T-helper 2 cell treated with Interferon-gamma antibody and Interleukin-4, amounts not matched to agents 100 ng/mL and 5 ng/mL, for 36 hours (primary cell): ENCODE results near the gene TREML1. TPM values are rescaled to one million over a fixed set of nuclear protein-coding genes. Genes with fewer than 3 reads are reported as not detected.
"Not testable (repeated sequence)": the region's sequence is repeated elsewhere in the genome, so short reads cannot be mapped to it uniquely, and the experiment has no call there.

Experiments used
- intact Hi-C: fragments of 100-400 bp; cut with micrococcal nuclease; formaldehyde crosslinking; loops from one replicate; pipeline ENCODE4 v1.15.1; 2023
- total RNA-seq: library from RNA; stranded (reverse); gene quantifications from 2 replicates; pipeline ENCODE4 v1.2.3, GENCODE V29; 2022

The TREML1 gene
- total RNA-seq = not detected in 2 replicates

GRCh38 chr6:41153992-41154625 lies at the start of gene TREML1:
Gene TREML1 (minus strand): TSS chr6:41154347. CDS start chr6:41154288, 59 bp downstream.
- intact Hi-C loops = no loop called here

- intact Hi-C loops = no loop called here
Measured at GRCh38 chr6:41201764-41202173, 47.6 kb upstream of the TREML1 start.

GRCh38 chr6:41200901-41201763 lies 47.0 kb upstream of the TREML1 start, which contains the start of gene TREML2:
Gene TREML2 (minus strand): TSS chr6:41201149. CDS start chr6:41201008, 141 bp downstream.
- intact Hi-C loops = loop anchor here (1.0 kb wide), 1 partner anchor 129 kb away; the partner anchor contains the start of genes NFYA and OARD1

- intact Hi-C loops = loop anchor here (1.0 kb wide), 1 partner anchor 128 kb away; the partner anchor contains the start of genes NFYA and OARD1
Measured at GRCh38 chr6:41200296-41200900, 46.3 kb upstream of the TREML1 start.

- intact Hi-C loops = loop anchor here (1.0 kb wide), 1 partner anchor 127 kb away; the partner anchor contains the start of genes NFYA and OARD1
Measured at GRCh38 chr6:41199552-41200246, 45.6 kb upstream of the TREML1 start.

GRCh38 chr6:41197234-41197633 lies 43.1 kb upstream of the TREML1 start:
- intact Hi-C loops = no loop called here

GRCh38 chr6:41194386-41194785 lies 40.2 kb upstream of the TREML1 start:
- intact Hi-C loops = no loop called here

GRCh38 chr6:41193884-41194283 lies 39.7 kb upstream of the TREML1 start:
- intact Hi-C loops = no loop called here

GRCh38 chr6:41193171-41193734 lies 39.1 kb upstream of the TREML1 start:
- intact Hi-C loops = no loop called here

- intact Hi-C loops = loop anchor here (2.0 kb wide), 1 partner anchor 127 kb away; no protein-coding TSS in a partner anchor
Measured at GRCh38 chr6:41191569-41191968, 37.4 kb upstream of the TREML1 start.

GRCh38 chr6:41190791-41191190 lies 36.6 kb upstream of the TREML1 start:
- intact Hi-C loops = loop anchor here (2.0 kb wide), 1 partner anchor 128 kb away; no protein-coding TSS in a partner anchor

GRCh38 chr6:41189967-41190366 lies 35.8 kb upstream of the TREML1 start:
- intact Hi-C loops = loop anchor here (2.0 kb wide), 1 partner anchor 129 kb away; no protein-coding TSS in a partner anchor

GRCh38 chr6:41189046-41189445 lies 34.9 kb upstream of the TREML1 start:
- intact Hi-C loops = not testable (repeated sequence)

- intact Hi-C loops = no loop called here
Measured at GRCh38 chr6:41187924-41188886, 34.1 kb upstream of the TREML1 start.

- intact Hi-C loops = no loop called here
Measured at GRCh38 chr6:41186031-41186562, 31.9 kb upstream of the TREML1 start.

- intact Hi-C loops = loop anchor here (5.0 kb wide), 1 partner anchor 177 kb away; no protein-coding TSS in a partner anchor
Measured at GRCh38 chr6:41184761-41185160, 30.6 kb upstream of the TREML1 start.

- intact Hi-C loops = loop anchor here (1.0 to 5.0 kb wide), 3 partner anchors 90 to 175 kb away; partner anchors contain the start of genes NFYA and OARD1
Measured at GRCh38 chr6:41182069-41183034, 28.2 kb upstream of the TREML1 start.

GRCh38 chr6:41181566-41181965 lies 27.4 kb upstream of the TREML1 start:
- intact Hi-C loops = loop anchor here (5.0 kb wide), 1 partner anchor 174 kb away; no protein-coding TSS in a partner anchor
